Activated B cell treated with CpG ODN at 0.5 μM for 24 hours (primary cell): Measurements from ENCODE around the gene ZNF283. TPM values are rescaled to one million over a fixed set of nuclear protein-coding genes. Genes with fewer than 3 reads are reported as not detected.
A peak's percentile ranks its signal among the peaks of the same experiment; 100 is the strongest.
"Not testable (repeated sequence)": the region's sequence is repeated elsewhere in the genome, so short reads cannot be mapped to it uniquely, and the experiment has no call there.

Experiments used
- ATAC-seq: fragments of 200-7000 bp; cut with Tn5 transposase; one replicate; pipeline ENCODE4 v1.10.0; 2021; ENCODE audit warnings: low read depth, mild to moderate bottlenecking, moderate library complexity
- CTCF ChIA-PET: fragments of 350-600 bp; sonication (Branson Sonifier 250); formaldehyde crosslinking; loops from one replicate; lab custom pipeline; 2021; ENCODE audit warnings: antibody characterized with exemption; lab: Charles Lee
- POLR2A ChIA-PET: fragments of 350-600 bp; sonication (Branson Sonifier 250); formaldehyde crosslinking; loops from one replicate; lab custom pipeline; 2021; ENCODE audit warnings: antibody characterized with exemption; lab: Charles Lee
- DNase-seq: peaks from one replicate; pipeline ENCODE4 v3.0.0; 2022
- H3K27ac Mint-ChIP-seq: one replicate; pipeline ENCODE4 v1.8.0; 2020; ENCODE audit warnings: mixed read lengths
- H3K27me3 Mint-ChIP-seq: one replicate; pipeline ENCODE4 v1.8.0; 2021; ENCODE audit warnings: mixed read lengths
- H3K36me3 Mint-ChIP-seq: one replicate; pipeline ENCODE4 v1.8.0; 2021; ENCODE audit warnings: low read depth, mixed read lengths
- H3K4me1 Mint-ChIP-seq: one replicate; pipeline ENCODE4 v1.8.0; 2021; ENCODE audit warnings: mixed read lengths
- H3K4me3 Mint-ChIP-seq: one replicate; pipeline ENCODE4 v1.8.0; 2020; ENCODE audit warnings: mild to moderate bottlenecking, mixed read lengths
- H3K9me3 Mint-ChIP-seq: one replicate; pipeline ENCODE4 v1.8.0; 2020; ENCODE audit warnings: mixed read lengths
- CTCF ChIP-seq: fragments of 200-600 bp; IDR thresholded peaks from one replicate; pipeline ENCODE4 v1.8.0; 2022; ENCODE audit warnings: antibody characterized with exemption, mild to moderate bottlenecking
- intact Hi-C: fragments of 100-400 bp; cut with micrococcal nuclease; formaldehyde crosslinking; loops from one replicate; pipeline ENCODE4 v1.15.1; 2024
- total RNA-seq: library from RNA; stranded (reverse); gene quantifications from 2 replicates; pipeline ENCODE4 v1.2.3, GENCODE V29; 2022

Gene ZNF283
- total RNA-seq, 1 donor from 2014 or later: 13.0 TPM

DNA sequence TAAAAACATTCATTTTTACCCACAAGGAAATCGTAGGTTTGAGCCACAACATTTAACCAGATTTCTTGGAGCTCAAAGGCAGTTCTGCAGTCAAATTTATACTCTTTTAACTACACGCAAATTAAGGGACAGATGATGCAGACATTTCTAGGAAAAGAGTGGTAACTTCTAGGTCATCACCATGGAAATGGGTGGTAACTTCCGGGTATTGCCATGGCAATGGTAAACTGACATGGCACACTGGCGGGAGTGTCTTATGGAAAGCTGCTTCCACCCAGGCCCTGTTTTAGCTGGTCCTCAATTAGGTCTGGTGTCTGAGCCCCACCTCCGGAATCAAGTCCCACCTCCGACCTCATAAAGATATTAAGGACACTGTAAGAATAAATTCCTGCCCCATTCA, 14.4 kb upstream of the ZNF283 start:
- no peak overlapping the region for H3K27ac Mint-ChIP-seq
- intact Hi-C loops: no loop called here

GRCh38 chr19:43814663-43815352, 12.3 kb upstream of the ZNF283 start:
- CTCF ChIA-PET: no interaction called here
- TF ChIP-seq CTCF: no peak
- no peaks in the 10 kb centered on the region for H3K36me3 Mint-ChIP-seq
- intact Hi-C loops: no loop called here
- no peak overlapping the region for H3K27ac Mint-ChIP-seq
- ATAC-seq (no peak), DNase-seq (no peak)
- no peaks in the 10 kb centered on the region for H3K4me1 Mint-ChIP-seq
- no peaks in the 10 kb centered on the region for H3K9me3 Mint-ChIP-seq
- POLR2A ChIA-PET: no interaction called here
- H3K27me3 Mint-ChIP-seq: peaks cover 24% of the 10 kb centered on the region
- H3K4me3 Mint-ChIP-seq: no peak overlapping the region

More for the DNA sequence above, 14.4 kb upstream of the ZNF283 start:
- no peaks in the 10 kb centered on the region for H3K9me3 Mint-ChIP-seq
- H3K36me3 Mint-ChIP-seq: no peaks in the 10 kb centered on the region
- POLR2A ChIA-PET: no interaction called here
- CTCF ChIA-PET: interaction anchor here (0.9 to 1.3 kb wide), 2 partner anchors 67 to 69 kb away, joined by 3 read pairs; no protein-coding TSS in a partner anchor
- peaks cover 12% of the 10 kb centered on the region for H3K27me3 Mint-ChIP-seq
- H3K4me1 Mint-ChIP-seq: no peaks in the 10 kb centered on the region
- H3K4me3 Mint-ChIP-seq: no peak overlapping the region
- ATAC-seq: no peak
- no peak for TF ChIP-seq CTCF
- DNase-seq: no peak

GRCh38 chr19:43817454-43817853, 9.7 kb upstream of the ZNF283 start:
- DNase-seq, intact Hi-C loops, H3K4me1 Mint-ChIP-seq, ATAC-seq, POLR2A ChIA-PET, H3K9me3 Mint-ChIP-seq, CTCF ChIA-PET, H3K27ac Mint-ChIP-seq, H3K36me3 Mint-ChIP-seq, H3K4me3 Mint-ChIP-seq: not testable (repeated sequence)
- H3K27me3 Mint-ChIP-seq: peaks cover 33% of the 10 kb centered on the region

DNA sequence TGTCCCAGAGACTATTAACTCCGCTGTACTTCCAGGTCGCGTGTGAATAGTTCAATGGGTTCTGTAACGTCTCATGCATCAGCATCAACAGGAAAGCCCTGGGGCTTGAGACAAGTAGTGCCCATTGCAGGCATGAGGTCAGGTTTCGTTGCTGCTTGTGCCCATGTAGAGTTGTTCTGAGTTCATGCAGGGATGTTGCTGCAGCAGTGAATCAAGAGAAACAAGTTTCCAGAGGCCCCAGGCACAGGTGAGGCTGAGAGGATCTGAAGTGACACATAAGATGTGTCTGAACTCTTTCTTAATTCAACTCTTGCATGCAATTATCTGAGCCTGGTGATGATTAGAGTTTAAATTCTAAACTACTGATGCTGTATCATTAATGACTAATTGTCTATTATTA, 8.6 kb upstream of the ZNF283 start:
- DNase-seq (no peak), ATAC-seq (no peak)
- H3K36me3 Mint-ChIP-seq: no peaks in the 10 kb centered on the region
- H3K9me3 Mint-ChIP-seq: no peaks in the 10 kb centered on the region
- H3K4me3 Mint-ChIP-seq: no peak overlapping the region
- H3K27me3 Mint-ChIP-seq: peaks cover 29% of the 10 kb centered on the region
- H3K27ac Mint-ChIP-seq: no peak overlapping the region
- peaks cover 8% of the 10 kb centered on the region for H3K4me1 Mint-ChIP-seq
- intact Hi-C loops: no loop called here
- ChIA-PET POLR2A (interaction anchor here (0.9 kb wide), 1 partner anchor 34 kb away, joined by 4 read pairs; no protein-coding TSS in a partner anchor), CTCF (interaction anchor here (0.8 kb wide), 1 partner anchor 9 kb away, joined by 4 read pairs; no protein-coding TSS in a partner anchor)
- TF ChIP-seq CTCF: no peak

DNA sequence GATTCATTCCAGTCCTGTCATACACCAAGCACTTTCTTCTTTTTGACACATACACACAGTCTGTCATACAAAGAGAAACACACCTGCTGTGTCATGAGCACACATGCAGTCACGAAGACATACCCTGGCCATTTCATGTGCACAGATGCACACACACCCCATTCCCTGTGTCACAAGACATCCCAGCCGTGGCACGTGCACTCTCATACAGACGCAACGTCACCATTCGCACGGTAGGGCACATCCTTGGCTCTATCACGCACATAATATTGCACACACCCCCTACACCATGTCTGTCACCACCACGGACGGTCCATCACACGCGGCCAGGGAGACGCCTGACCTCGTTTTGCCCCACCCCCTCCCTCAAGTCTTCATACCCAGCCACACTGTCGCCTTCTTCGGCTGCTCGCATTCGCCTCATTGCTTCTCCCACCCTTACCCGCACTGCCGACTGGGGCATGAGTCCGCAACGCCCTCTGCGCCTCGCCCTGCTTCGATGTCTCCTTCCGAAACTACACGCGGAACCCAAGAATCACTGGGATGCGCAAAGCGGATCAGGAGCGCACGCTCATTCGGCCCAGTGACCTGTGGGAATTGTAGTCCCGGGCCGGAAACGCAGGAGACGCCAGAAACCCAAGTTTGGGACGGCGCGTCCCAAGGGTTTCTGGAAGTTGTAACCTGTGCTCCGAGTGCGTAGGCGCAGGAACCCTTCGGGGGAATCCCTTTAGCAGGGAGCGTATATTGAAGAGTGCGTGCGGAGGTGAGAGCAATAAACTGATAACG, 6.8 kb upstream of the ZNF283 start:
- DNase-seq (no peak), ATAC-seq (peak; percentile 34)
- intact Hi-C loops: no loop called here
- Mint-ChIP-seq H3K36me3 (no peaks in the 10 kb centered on the region), H3K9me3 (no peaks in the 10 kb centered on the region), H3K4me1 (peaks cover 8% of the 10 kb centered on the region), H3K27ac (no peak overlapping the region), H3K27me3 (peaks cover 35% of the 10 kb centered on the region), H3K4me3 (peak overlapping the region; percentile 78)
- TF ChIP-seq CTCF: no peak
- CTCF ChIA-PET: no interaction called here
- POLR2A ChIA-PET: no interaction called here
